Cardiac atrium fibroblast (primary cell): Measurements from ENCODE around the gene PAGE2B. TPM values are rescaled to one million over a fixed set of nuclear protein-coding genes. Genes with fewer than 3 reads are reported as not detected.

Source experiments
- total RNA-seq: library from RNA; depleted of rRNA; stranded (reverse); fragments of >200 nt; gene quantifications from 2 replicates; pipeline ENCODE4 v1.2.3, GENCODE V29; 2015

Gene PAGE2B, protein sequence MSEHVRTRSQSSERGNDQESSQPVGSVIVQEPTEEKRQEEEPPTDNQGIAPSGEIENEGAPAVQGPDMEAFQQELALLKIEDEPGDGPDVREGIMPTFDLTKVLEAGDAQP
- not detected in 2 replicates for total RNA-seq

DNA sequence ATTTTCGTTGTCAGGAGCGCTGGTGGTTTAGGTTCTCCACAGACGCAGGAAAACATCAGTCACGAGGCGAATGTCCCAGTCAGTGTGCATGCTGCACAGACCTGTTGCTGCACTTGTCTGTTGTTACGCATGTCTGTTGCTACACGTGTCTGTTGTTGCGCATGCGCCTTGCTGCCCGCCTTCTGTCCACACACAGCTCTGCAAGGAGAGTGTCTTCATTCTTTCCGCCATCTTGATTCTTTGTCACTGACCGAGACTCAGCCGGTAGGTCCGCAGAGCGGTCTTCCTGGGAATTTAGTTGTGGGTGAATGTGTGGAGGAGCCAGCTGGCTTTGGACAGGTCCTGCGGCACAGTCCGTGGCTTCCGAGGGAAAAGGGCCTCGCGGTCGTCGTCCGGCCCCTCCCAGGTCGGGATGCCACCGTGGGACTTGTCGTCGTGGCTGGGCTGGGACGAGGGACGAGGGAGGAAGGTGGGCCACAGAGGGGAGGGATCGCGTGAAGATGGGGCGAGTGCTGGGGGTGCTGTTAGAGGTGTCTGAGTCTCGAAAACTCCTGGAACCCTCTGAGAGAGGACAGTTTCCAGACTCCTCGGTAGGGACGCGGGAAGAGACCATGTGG is at the start of gene PAGE2B:
PAGE2B (plus strand) TSS at position 180 of the 617 bp plus-strand sequence. CDS start 1,012 bp downstream, outside the sequence.

DNA sequence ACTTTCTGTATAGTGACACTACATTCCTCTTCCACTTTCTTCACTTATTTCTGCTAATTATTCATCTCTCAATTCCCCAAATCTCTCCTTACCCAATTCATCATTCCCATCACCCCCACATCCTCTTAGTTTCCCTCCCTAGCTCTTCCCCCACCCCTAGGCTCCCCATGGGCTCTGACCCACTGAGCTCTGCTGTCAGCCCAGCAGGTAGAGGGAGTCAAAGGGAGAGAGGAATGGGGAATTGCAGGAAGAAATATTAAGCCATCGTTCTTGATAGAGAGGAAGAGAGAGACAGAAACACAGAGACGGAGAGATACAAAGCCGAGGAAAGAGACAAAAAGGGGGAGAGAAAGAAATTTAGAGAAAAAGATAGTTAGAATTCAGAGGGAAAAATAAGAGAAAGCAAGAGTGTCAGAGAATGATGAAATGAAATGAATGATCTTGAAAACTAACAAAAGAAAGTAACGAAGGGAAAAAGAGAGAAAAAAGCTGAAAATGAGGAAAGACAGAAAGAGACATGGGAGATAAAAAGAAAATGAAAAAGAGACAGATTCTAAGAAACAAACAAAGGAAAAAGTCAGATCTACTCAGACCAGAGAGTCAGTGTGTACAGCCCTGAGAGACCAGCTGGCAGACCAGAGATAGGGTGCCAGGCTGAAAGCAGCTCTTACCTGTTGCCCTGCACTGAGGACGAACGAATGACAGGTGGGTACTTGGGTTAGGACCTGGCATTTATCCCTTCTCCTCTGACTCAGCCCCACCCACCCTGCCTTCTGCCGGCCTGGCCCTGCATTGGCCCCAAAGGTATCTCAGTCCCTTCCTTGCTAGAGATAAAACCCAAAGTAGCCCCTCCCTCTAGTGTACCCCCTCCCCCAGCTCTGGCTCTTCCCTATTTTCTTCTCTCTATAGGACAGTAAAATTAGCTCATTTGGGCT is 44.3 kb upstream of the PAGE2B start, which contains the start of gene ALAS2:
ALAS2 (minus strand) TSS at position 707 of the 935 bp plus-strand sequence. CDS start 4,977 bp downstream, outside the sequence.

DNA sequence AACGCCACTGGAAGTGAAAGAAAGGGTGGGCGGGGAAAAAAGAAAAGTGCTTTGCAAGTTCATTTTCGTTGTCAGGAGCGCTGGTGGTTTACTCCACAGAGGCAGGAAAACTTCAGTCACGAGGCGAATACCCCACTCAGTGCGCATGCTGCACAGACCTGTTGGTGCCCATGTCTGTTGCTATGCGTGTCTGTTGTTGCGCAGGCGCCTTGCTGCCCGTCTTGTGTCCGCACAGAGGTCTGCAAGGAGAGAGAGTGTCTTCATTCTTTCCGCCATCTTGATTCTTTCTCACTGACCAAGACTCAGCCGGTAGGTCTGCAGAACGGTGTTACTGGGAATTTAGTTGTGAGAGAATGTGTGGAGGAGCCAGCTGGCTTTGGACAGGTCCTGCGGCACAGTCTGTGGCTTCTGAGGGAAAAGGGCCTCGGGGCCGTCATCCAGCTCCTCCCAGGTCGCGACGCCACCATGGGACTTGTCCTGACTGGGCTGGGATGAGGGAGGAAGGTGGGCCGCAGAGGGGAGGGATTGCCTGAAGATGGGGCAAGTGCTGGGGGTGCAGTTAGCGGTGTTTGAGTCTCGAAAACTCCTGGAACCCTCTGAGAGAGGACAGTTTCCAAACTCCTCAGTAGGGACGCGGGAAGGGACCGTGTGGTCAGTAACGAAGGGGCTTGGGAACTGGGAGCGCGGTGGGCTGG is 14.1 kb downstream of the PAGE2B start, which contains the start of gene PAGE2:
PAGE2 (plus strand) TSS at position 224 of the 695 bp plus-strand sequence. CDS start 1,003 bp downstream, outside the sequence.

Other genes with a start within 250 kb of the PAGE2B start
- 4.9 and 9.9 TPM in 2 replicates for gene TRO, start 154.2 kb upstream of the PAGE2B start, total RNA-seq
- not detected in 2 replicates for gene PFKFB1, start 80.8 kb upstream of the PAGE2B start, total RNA-seq
- 11.2 and 12.3 TPM in 2 replicates for gene APEX2, start 74.7 kb upstream of the PAGE2B start, total RNA-seq
- not detected in 2 replicates for gene ALAS2, start 44.1 kb upstream of the PAGE2B start, total RNA-seq
- gene PAGE2, start 14.0 kb downstream of the PAGE2B start, total RNA-seq = not detected in 2 replicates
- gene PAGE5, start 145.3 kb downstream of the PAGE2B start, total RNA-seq = not detected in 2 replicates
- not detected in 2 replicates for gene PAGE3, start 189.9 kb downstream of the PAGE2B start, total RNA-seq